Nephron progenitor cell (in vitro differentiated cells): ENCODE data around the gene OGFOD2.

Experiments used
- DNase-seq: peaks from one replicate; pipeline ENCODE4 v3.0.0; 2021
- H3K27ac Mint-ChIP-seq: 2 replicates; pipeline ENCODE4 v1.8.0; 2021; ENCODE audit warnings: mild to moderate bottlenecking, moderate library complexity, mixed read lengths
- H3K27me3 Mint-ChIP-seq: 2 replicates; pipeline ENCODE4 v1.8.0; 2021; ENCODE audit warnings: mild to moderate bottlenecking, low read depth, mixed read lengths; ENCODE audit not compliant: poor library complexity
- H3K36me3 Mint-ChIP-seq: 2 replicates; pipeline ENCODE4 v1.8.0; 2021; ENCODE audit warnings: low read depth, mixed read lengths
- H3K4me1 Mint-ChIP-seq: 2 replicates; pipeline ENCODE4 v1.8.0; 2021; ENCODE audit warnings: mixed read lengths
- H3K4me3 Mint-ChIP-seq: 2 replicates; pipeline ENCODE4 v1.8.0; 2021; ENCODE audit warnings: mild to moderate bottlenecking, moderate library complexity, mixed read lengths
- H3K9me3 Mint-ChIP-seq: 2 replicates; pipeline ENCODE4 v1.8.0; 2021; ENCODE audit warnings: mild to moderate bottlenecking, moderate library complexity, mixed read lengths
- CTCF ChIP-seq: fragments of 200-600 bp; sonication (generic); IDR thresholded peaks from 2 replicates; pipeline ENCODE4 v1.5.0; 2021; ENCODE audit warnings: antibody characterized with exemption

The OGFOD2 gene

DNA sequence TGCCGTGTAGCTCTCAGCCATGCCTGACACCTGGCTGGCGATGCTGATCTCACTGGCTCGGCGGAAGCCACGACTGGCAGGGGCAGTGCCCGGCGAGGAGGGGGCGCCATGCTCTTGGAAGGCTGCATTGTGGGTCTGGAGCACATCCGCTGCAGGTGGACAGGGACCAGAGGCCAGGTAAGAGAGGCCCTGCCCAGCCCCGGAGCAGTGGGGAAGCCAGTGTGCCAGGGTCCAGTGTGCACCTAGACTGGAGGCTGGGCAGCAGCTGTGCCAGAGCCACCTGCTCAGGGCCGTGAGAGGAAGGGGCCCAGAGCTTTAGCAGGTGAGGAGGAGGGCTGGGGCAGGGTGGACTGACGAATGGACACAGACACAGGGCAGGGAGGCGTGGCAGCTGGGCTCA lies 15.5 kb downstream of the OGFOD2 start:
- no peaks in the 10 kb centered on the region for H3K36me3 Mint-ChIP-seq
- no peaks in the 10 kb centered on the region for H3K27me3 Mint-ChIP-seq
- TF ChIP-seq CTCF = no peak
- no peak overlapping the region for H3K4me3 Mint-ChIP-seq
- H3K27ac Mint-ChIP-seq = no peak overlapping the region
- no peaks in the 10 kb centered on the region for H3K4me1 Mint-ChIP-seq
- DNase-seq = no peak
- no peaks in the 10 kb centered on the region for H3K9me3 Mint-ChIP-seq

DNA sequence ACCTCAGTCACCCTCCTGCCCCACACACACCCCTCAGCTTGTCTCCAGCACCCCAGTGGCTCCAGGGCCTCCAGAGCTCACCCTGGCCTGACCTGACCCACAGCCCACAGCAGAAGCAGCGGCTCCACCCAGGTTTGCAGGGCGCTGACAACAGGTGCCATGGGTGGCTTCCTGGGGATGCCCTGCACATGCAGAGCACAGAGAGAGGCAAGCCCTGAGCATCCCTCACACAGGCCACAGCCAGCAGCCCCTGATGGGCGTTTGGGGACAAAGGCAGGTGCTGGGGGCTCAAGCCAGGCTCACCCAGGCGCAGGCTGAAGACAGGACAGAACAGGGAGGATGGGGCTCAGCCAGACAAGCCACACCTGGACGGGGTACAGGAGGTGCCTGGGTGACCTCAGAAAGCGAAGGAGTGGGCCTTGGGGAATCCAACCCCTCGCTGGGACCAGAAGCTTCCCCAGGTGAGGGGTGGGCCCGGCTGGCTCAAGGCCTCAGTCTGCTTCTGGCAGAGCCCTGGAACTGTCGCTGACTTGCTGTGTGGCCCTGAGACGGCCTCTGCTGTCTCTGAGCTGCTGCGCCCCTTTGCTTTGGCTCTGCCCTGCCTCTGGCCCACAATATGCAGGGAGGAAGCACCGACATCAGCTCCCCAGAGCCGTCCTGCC lies 16.0 kb downstream of the OGFOD2 start:
- Mint-ChIP-seq H3K4me1 (peaks cover 5% of the 10 kb centered on the region), H3K4me3 (no peak overlapping the region), H3K9me3 (no peaks in the 10 kb centered on the region), H3K27ac (no peak overlapping the region), H3K27me3 (no peaks in the 10 kb centered on the region), H3K36me3 (no peaks in the 10 kb centered on the region)
- DNase-seq = no peak
- TF ChIP-seq CTCF = no peak

DNA sequence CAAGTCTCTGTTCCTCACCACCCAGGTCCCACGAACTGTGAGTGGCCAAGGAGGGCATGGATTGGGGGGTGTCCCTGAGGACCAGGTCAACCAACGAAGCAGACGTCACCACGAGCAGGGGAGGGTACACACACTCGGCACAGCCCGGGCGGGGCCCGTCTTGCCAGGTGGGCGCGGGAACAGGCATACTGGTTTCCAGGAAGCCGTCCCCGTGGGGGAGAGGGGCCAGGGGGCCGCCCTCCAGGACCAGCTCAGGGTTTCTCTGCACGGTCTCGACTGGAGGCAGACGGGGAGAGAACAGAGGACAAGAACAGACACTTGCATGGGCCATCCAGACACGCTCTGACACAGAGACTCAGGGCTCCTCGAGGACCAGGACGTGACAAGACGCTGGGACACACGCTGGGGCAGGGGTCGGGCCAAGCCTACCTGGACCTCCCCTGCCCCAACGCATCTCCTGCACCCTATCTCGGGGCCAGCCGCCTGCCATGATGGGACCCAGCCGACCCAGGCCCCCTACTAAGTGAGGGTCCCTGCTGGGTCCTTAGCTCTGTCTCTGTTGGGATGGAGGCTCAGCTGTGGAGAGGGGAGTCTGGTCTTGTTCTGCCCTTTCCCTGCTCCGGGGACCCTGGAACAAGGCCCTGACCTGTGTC lies 16.7 kb downstream of the OGFOD2 start:
- no peak for DNase-seq
- Mint-ChIP-seq H3K27me3 (no peaks in the 10 kb centered on the region), H3K27ac (no peak overlapping the region), H3K4me1 (peaks cover 5% of the 10 kb centered on the region), H3K36me3 (no peaks in the 10 kb centered on the region), H3K9me3 (no peaks in the 10 kb centered on the region), H3K4me3 (no peak overlapping the region)
- no peak for TF ChIP-seq CTCF

DNA sequence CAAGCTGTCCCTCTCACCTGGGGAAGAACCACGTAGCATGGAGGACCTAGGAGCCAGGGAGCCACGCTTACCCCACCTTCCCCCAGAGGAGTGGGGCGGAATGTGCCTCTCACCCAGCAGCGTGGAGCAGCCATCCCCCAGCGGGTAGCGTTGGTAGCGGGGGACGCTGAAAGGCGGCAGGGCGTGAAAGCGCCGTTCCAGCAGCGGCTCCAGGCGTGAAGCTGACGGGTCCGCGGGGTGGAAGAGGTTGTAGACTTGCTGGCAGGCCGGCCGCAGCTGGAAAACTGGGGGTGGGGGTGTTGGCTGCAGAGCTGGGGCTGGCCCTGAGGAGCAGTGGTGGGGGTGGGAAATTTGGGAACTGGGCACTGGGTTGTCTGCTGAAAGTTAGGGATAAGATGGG lies 17.3 kb downstream of the OGFOD2 start:
- TF ChIP-seq CTCF = no peak
- H3K27me3 Mint-ChIP-seq = no peaks in the 10 kb centered on the region
- peak; percentile 39 for DNase-seq
- no peak overlapping the region for H3K27ac Mint-ChIP-seq
- peaks cover 9% of the 10 kb centered on the region for H3K4me1 Mint-ChIP-seq
- no peak overlapping the region for H3K4me3 Mint-ChIP-seq
- no peaks in the 10 kb centered on the region for H3K9me3 Mint-ChIP-seq
- H3K36me3 Mint-ChIP-seq = no peaks in the 10 kb centered on the region

- peak overlapping the region; percentile 68 for H3K27ac Mint-ChIP-seq
- H3K9me3 Mint-ChIP-seq = no peaks in the 10 kb centered on the region
- no peaks in the 10 kb centered on the region for H3K27me3 Mint-ChIP-seq
- H3K4me3 Mint-ChIP-seq = no peak overlapping the region
- DNase-seq = no peak
- peaks cover 21% of the 10 kb centered on the region for H3K4me1 Mint-ChIP-seq
- TF ChIP-seq CTCF = no peak
- H3K36me3 Mint-ChIP-seq = no peaks in the 10 kb centered on the region
These were observed 19.2 kb downstream of the OGFOD2 start for GRCh38 chr12:122994140-122994675.
